MM.1S (cell line): ENCODE measurements around the gene KCNK2.
A peak's percentile ranks its signal among the peaks of the same experiment; 100 is the strongest.

ENCODE experiments used
- CTCF ChIP-seq: fragments of 300-600 bp; sonication (generic); IDR thresholded peaks from 2 replicates; pipeline ENCODE4 v1.5.1; 2016; ENCODE audit warnings: antibody characterized with exemption, low read length, mixed read lengths
- EZH2 ChIP-seq: fragments of 300-600 bp; sonication (generic); optimal IDR thresholded peaks from 2 replicates; pipeline ENCODE3; 2017; ENCODE audit warnings: low read depth, mild to moderate bottlenecking, antibody characterized with exemption, low read length, mixed read lengths

- TF ChIP-seq CTCF: peak; percentile 24; the same call in 1 of the 2 replicates
- no peak for TF ChIP-seq EZH2
Measured at GRCh38 chr1:215146240-215146975, 63.9 kb downstream of the KCNK2 start.
